Colonic mucosa (tissue), 4 donors: ENCODE data around the gene NKD2. TPM values are rescaled to one million over a fixed set of nuclear protein-coding genes. Genes with fewer than 3 reads are reported as not detected.

ENCODE experiments used
- DNase-seq: peaks from one replicate; pipeline ENCODE4 v3.0.0-alpha.2; 2020
- H3K27ac ChIP-seq: fragments of 200-600 bp; one replicate; pipeline ENCODE4 v1.8.0; 2021
- H3K27me3 ChIP-seq: fragments of 200-600 bp; one replicate; pipeline ENCODE4 v1.8.0; 2021
- H3K36me3 ChIP-seq: fragments of 200-600 bp; one replicate; pipeline ENCODE4 v1.8.0; 2021
- H3K4me1 ChIP-seq: fragments of 200-600 bp; one replicate; pipeline ENCODE4 v1.8.0; 2021; ENCODE audit warnings: mild to moderate bottlenecking
- H3K4me3 ChIP-seq: fragments of 200-600 bp; one replicate; pipeline ENCODE4 v1.8.0; 2021
- H3K9ac ChIP-seq, 2 donors: one replicate each; pipeline ENCODE4 v1.7.0; 2013; ENCODE audit warnings: control low read depth in 2 of 2, low read depth in 2 of 2, low read length in 2 of 2
- H3K9me3 ChIP-seq: fragments of 200-600 bp; one replicate; pipeline ENCODE4 v1.8.0; 2021
- intact Hi-C: fragments of 100-400 bp; cut with DNase I; formaldehyde crosslinking; loops from one replicate; pipeline ENCODE4 v1.14.1; 2022
- total RNA-seq, 2 donors: library from RNA; stranded (reverse); fragmentation: NEBNext Ultra II Directional in 1 of 2; extraction: Animal tissue kit (Norgen Biotek cat#: 25700) in 1 of 2; gene quantifications; one replicate each; pipeline ENCODE4 v1.2.1, GENCODE V29; 2021
- TF ChIP-seq, protein P1 (sequence below): fragments of 200-600 bp; IDR thresholded peaks from one replicate; pipeline ENCODE4 v1.8.0; 2022; ENCODE audit warnings: antibody characterized with exemption, mild to moderate bottlenecking
- donor health status: healthy.
- donor health status: DM: no; HTN: no; CAD: no.
- donor health status: DM: no; HTN: no; CAD: no.

The NKD2 gene
- total RNA-seq, 2 donors from 2014 or later = 0.94 to 1.9 TPM

DNA sequence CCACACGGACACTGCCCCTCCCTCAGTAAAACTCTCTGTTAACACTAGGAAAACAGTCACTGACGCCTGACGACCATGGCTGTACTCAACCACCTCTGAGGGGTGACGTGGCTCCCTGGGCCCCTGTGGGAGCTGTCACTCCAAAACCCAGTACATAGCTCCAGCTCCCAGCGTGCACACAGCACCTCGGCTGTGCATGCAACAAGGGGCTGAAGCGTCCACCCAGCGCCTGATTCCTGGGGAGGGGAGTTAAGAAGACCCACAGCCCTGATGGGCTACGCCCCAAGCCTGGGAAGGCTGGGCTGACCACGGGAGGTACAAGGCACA, 66.9 kb downstream of the NKD2 start:
- intact Hi-C loops = no loop called here
- Histone ChIP-seq H3K4me3 (no peak overlapping the region), H3K9ac (no peak overlapping the region), H3K27me3 (no peaks in the 10 kb centered on the region), H3K9me3 (no peaks in the 10 kb centered on the region), H3K36me3 (peaks cover 13% of the 10 kb centered on the region), H3K4me1 (no peaks in the 10 kb centered on the region), H3K27ac (no peak overlapping the region)
- TF ChIP-seq, protein P1, sequence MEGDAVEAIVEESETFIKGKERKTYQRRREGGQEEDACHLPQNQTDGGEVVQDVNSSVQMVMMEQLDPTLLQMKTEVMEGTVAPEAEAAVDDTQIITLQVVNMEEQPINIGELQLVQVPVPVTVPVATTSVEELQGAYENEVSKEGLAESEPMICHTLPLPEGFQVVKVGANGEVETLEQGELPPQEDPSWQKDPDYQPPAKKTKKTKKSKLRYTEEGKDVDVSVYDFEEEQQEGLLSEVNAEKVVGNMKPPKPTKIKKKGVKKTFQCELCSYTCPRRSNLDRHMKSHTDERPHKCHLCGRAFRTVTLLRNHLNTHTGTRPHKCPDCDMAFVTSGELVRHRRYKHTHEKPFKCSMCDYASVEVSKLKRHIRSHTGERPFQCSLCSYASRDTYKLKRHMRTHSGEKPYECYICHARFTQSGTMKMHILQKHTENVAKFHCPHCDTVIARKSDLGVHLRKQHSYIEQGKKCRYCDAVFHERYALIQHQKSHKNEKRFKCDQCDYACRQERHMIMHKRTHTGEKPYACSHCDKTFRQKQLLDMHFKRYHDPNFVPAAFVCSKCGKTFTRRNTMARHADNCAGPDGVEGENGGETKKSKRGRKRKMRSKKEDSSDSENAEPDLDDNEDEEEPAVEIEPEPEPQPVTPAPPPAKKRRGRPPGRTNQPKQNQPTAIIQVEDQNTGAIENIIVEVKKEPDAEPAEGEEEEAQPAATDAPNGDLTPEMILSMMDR = no peak
- no peak for DNase-seq

DNA sequence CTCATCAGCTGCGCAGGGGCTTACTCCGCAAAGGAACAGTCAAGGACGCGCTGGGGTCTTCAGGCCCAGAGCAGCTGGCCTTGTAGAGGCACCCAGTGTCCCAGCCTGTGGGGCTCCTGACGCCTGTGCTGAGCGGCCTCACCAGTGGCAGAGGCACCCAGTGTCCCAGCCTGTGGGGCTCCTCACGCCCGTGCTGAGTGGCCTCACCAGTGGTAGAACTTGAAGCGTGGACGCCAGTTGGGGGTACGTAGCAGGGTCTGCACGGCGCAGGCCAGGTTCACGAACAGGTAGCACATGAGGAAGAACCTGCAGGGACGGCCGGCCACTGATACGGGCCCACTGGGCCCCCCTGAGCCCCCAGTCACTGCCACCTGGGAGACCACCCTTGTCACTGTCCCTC, 67.3 kb downstream of the NKD2 start:
- DNase-seq = no peak
- no peaks in the 10 kb centered on the region for H3K4me1 ChIP-seq
- H3K27me3 ChIP-seq = no peaks in the 10 kb centered on the region
- no peak overlapping the region for H3K9ac ChIP-seq
- peaks cover 13% of the 10 kb centered on the region for H3K36me3 ChIP-seq
- TF ChIP-seq, protein P1 = no peak
- no peak overlapping the region for H3K27ac ChIP-seq
- H3K4me3 ChIP-seq = no peak overlapping the region
- no peaks in the 10 kb centered on the region for H3K9me3 ChIP-seq
- intact Hi-C loops = no loop called here

DNA sequence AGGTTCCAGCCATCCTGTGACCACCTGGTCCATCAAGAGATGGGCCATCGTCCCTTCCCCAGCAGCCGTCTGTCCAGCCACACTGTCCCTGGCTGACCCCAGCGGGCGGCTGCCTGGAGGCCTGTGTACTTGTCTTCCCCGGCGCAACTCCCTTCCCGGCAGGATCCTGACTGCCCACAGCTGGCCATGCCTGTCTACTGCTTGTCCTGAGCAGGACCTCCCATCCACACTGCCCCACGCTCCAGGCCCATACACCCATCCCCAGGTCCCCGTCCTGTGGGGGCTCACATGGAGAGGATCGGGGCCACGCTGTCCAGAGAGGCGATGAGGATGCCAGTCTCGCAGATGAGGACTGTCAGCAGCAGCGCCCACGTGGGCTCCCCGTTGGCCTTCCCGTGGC, 67.8 kb downstream of the NKD2 start:
- Histone ChIP-seq H3K9me3 (no peaks in the 10 kb centered on the region), H3K4me3 (no peak overlapping the region), H3K27me3 (no peaks in the 10 kb centered on the region), H3K27ac (no peak overlapping the region), H3K9ac (no peak overlapping the region), H3K36me3 (peaks cover 13% of the 10 kb centered on the region), H3K4me1 (no peaks in the 10 kb centered on the region)
- intact Hi-C loops = no loop called here
- TF ChIP-seq, protein P1 = no peak
- no peak for DNase-seq

DNA sequence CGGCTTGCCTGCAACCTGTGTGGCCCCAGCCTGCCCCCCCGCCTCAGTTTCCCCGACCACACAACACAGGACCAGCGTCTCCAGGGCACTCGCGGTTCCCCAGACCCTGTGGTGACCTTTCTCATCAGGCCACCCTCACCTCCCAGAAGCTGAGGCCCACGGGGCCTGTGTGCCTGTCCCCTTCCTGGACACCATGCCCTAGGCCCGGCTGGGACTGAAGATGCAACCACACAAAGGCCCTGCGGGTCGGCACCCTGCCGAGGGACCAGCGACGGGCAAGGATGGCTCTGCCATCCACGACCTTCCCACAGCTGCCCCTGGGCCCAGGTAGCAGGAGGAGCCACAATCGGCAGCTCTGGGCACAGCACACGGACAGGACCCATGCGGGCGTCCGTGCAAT, 68.4 kb downstream of the NKD2 start:
- TF ChIP-seq, protein P1 = no peak
- DNase-seq = no peak
- Histone ChIP-seq H3K4me3 (no peak overlapping the region), H3K27me3 (no peaks in the 10 kb centered on the region), H3K9me3 (no peaks in the 10 kb centered on the region), H3K27ac (no peak overlapping the region), H3K36me3 (peaks cover 13% of the 10 kb centered on the region), H3K4me1 (no peaks in the 10 kb centered on the region), H3K9ac (no peak overlapping the region)
- intact Hi-C loops = no loop called here

DNA sequence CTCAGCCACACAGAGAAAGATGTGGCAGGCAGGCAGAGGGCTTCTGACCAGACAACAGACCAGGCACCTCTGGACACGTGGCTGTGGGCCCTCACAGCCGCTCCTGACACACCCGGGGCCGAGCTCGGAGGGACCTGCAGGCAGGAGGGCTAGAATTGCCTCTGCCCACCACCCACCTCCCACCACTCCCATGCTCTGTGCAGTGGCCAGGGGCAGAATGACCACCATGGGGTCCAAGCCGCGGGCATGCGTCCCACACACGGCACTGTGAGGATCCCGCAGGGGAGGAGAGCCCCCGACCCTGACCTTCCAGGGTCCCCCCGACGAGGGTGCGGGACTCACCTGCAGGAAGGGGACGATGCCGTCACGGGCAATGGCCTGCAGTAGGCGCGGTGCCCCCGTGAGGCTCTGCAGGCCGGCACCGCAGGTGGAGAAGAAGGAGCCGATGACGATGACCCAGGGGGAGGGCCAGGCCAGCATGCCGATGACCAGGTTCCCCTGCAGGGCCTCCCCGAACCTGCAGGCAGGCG, 69.0 kb downstream of the NKD2 start:
- Histone ChIP-seq H3K36me3 (peaks cover 13% of the 10 kb centered on the region), H3K4me3 (no peak overlapping the region), H3K4me1 (no peaks in the 10 kb centered on the region), H3K9ac (no peak overlapping the region), H3K9me3 (no peaks in the 10 kb centered on the region), H3K27me3 (no peaks in the 10 kb centered on the region), H3K27ac (no peak overlapping the region)
- DNase-seq = no peak
- intact Hi-C loops = no loop called here
- TF ChIP-seq, protein P1 = no peak

DNA sequence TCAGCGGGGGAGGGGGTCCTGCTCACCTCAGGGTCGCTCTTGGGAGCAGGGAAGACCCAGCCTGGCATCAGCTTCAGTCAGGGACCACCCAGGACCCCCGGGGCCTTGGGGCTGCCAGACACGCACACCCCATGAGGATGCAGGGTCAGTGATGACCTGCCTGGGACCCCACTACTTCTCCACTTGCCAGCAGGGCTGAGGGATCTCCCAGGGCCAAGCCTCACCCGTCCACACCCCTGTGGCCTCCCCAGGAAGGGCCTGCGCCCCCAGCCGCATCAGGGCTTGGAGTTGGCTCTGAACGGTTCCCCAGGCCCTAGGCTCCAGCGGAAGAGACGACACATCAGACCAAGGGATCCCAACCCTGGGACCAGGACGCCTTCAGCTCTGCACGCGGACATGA, 69.6 kb downstream of the NKD2 start:
- Histone ChIP-seq H3K27me3 (no peaks in the 10 kb centered on the region), H3K4me1 (no peaks in the 10 kb centered on the region), H3K9me3 (no peaks in the 10 kb centered on the region), H3K27ac (no peak overlapping the region), H3K4me3 (no peak overlapping the region), H3K36me3 (peaks cover 13% of the 10 kb centered on the region), H3K9ac (no peak overlapping the region)
- no peak for DNase-seq
- TF ChIP-seq, protein P1 = no peak
- intact Hi-C loops = no loop called here
